Measurements from ENCODE around the gene PPM1L. TPM values are rescaled to one million over a fixed set of nuclear protein-coding genes. Genes with fewer than 3 reads are reported as not detected.

The PPM1L gene
- total RNA-seq, 1 donor: 2.5 TPM

- no peak overlapping the region for H3K4me3 ChIP-seq (ENCODE audit: low read depth, low read length)
- no peak for DNase-seq (ENCODE audit: low read depth)
- TF ChIP-seq CTCF (IDR thresholded peaks at IDR 0.05; ENCODE audit: insufficient read depth, low read length): no peak
These were observed 189.3 kb downstream of the PPM1L start for GRCh38 chr3:160945336-160945735.

GRCh38 chr3:160948273-160948672 lies 192.2 kb downstream of the PPM1L start:
- no peak for TF ChIP-seq CTCF (IDR thresholded peaks at IDR 0.05; ENCODE audit: insufficient read depth, low read length)
- H3K4me3 ChIP-seq (ENCODE audit: low read depth, low read length): no peak overlapping the region
- no peak for DNase-seq (ENCODE audit: low read depth)

GRCh38 chr3:160949460-160949859 lies 193.4 kb downstream of the PPM1L start:
- DNase-seq (ENCODE audit: low read depth): no peak
- H3K4me3 ChIP-seq (ENCODE audit: low read depth, low read length): no peak overlapping the region
- TF ChIP-seq CTCF (IDR thresholded peaks at IDR 0.05; ENCODE audit: insufficient read depth, low read length): no peak

- no peak for TF ChIP-seq CTCF (IDR thresholded peaks at IDR 0.05; ENCODE audit: insufficient read depth, low read length)
- peak; percentile 10 for DNase-seq (ENCODE audit: low read depth)
- no peak overlapping the region for H3K4me3 ChIP-seq (ENCODE audit: low read depth, low read length)
These were observed 194.5 kb downstream of the PPM1L start for GRCh38 chr3:160950542-160950941.

- no peak for DNase-seq (ENCODE audit: low read depth)
- no peak overlapping the region for H3K4me3 ChIP-seq (ENCODE audit: low read depth, low read length)
- TF ChIP-seq CTCF (IDR thresholded peaks at IDR 0.05; ENCODE audit: insufficient read depth, low read length): no peak
These were observed 194.9 kb downstream of the PPM1L start for GRCh38 chr3:160950954-160951353.

- no peak for TF ChIP-seq CTCF (IDR thresholded peaks at IDR 0.05; ENCODE audit: insufficient read depth, low read length)
- no peak for DNase-seq (ENCODE audit: low read depth)
These were observed 195.8 kb downstream of the PPM1L start for GRCh38 chr3:160951642-160952487.

More at GRCh38 chr3:160951642-160952487, 195.8 kb downstream of the PPM1L start:
- no peak overlapping the region for H3K4me3 ChIP-seq (ENCODE audit: low read depth, low read length)
